Fibroblast of skin of left quadriceps (primary cell): ENCODE data around the gene NUP210.

Source experiments
- DNase-seq, 2 experiments: peaks; one replicate each; pipeline ENCODE4 v3.0.0-alpha.2; 2013; ENCODE audit warnings: low read depth in 2 of 2

NUP210 gene

GRCh38 chr3:13348661-13349396, 71.3 kb downstream of the NUP210 start:
- DNase-seq, result no peak

DNA sequence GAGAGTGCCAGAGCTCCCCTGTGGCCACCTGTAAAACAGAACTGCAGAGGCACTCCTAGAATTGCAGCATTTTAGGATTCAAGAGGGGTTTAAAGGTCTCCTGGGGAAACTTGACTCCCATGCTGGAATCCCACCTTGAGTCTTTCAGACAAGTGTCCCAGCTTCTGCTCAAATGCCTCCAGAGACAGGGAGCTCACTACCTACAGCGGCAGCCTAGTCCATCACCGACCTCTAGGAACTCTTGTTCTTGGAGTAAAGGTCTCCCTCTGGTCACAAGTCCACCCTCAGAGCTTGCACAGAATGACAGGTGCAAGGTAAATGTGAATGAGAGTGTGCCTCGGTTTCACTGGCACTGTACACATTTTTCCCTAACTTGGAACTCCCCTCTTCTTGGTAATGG, 72.0 kb downstream of the NUP210 start:
- DNase-seq, result no peak

DNA sequence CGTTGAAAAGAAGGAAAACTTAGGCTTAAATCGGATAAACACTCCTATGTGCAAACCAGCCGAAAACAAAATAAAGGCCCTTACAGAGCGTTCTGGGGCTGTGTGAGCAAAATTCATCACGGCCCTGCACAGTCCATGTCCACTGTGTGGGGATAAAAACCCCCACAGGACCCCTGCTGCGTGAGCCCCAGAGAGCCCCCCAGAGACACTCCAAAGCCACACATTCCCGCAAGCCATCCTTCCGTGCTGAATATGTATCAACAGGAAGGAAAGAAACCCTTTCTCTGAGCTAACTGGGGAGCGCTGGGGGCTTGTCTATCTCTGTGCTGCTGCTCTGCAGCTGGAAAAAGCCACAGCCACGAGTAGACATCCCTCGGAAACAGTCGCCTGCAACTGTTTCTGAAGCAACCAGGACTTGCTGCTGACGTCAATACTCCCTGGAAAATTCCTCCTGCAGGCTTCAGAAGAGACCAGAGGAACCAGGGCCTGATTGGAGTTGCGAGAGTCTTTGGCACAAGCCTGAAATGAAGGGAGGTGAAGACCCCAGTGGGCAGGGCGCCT, 72.7 kb downstream of the NUP210 start:
- no peak for DNase-seq

GRCh38 chr3:13346481-13347389, 73.4 kb downstream of the NUP210 start:
- no peak for DNase-seq

DNA sequence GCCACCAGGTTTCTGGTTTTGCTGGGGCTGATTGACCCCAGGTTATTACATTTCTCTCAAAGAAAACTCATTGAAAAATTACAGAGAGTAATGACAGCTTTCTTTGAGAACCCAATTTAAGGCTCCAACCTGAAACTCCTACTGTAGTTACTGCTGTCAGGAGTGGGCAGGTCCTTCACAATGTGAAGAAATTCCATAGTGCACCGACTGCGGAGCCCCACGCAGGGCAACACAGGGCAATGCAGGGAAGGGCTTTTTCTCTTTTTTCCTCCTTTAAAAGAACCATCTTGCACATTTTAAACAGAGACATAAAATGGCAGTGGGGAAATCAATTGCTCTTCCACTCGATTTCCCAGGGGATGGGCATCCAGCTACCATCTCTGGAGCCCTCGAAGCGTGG, 74.3 kb downstream of the NUP210 start:
- no peak for DNase-seq

GRCh38 chr3:13345284-13345683, 74.8 kb downstream of the NUP210 start:
- no peak for DNase-seq

DNA sequence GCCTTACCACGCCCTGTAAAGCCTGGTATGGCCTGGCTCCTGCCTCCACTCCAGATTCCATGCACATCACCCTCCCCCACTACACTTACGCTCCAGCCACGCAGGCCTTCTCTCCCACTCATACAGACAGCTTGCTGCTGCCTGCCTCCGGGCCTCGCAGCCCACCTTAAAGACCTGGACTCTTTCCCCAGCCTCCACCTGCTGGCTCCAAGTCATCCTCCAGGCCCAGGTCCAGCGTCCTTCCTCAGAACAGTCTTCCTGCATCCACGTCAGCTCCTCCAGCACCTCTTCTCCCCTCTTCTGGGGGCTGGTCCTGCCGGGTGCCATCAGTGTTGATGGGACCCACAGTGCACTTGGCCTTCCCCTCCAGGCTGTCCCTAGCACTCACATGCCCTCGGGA, 75.5 kb downstream of the NUP210 start:
- no peak for DNase-seq

- no peak for DNase-seq
Measured at GRCh38 chr3:13343601-13344000, 76.5 kb downstream of the NUP210 start.

GRCh38 chr3:13341229-13341905, 78.8 kb downstream of the NUP210 start:
- DNase-seq, result no peak

GRCh38 chr3:13339833-13340232, 80.3 kb downstream of the NUP210 start:
- no peak for DNase-seq

DNA sequence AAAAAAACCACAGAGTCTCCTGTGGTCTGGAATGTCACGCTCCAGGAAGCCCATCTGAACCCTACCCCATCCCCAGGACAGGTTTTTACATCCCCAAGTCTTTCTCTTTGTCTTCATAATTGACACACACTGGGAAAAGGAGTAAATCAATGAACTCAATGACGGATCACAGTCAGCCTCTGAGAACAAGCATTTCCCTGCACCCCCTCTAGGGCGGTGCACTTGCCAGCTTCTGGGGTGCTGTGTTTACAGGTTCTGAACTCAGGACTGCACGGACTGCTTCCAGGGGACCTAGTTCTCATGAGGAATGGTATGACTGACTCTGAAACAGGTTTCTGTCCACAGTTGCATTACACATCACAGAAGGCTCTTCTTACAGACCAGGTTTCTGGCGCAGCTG, 81.1 kb downstream of the NUP210 start:
- no peak for DNase-seq

DNA sequence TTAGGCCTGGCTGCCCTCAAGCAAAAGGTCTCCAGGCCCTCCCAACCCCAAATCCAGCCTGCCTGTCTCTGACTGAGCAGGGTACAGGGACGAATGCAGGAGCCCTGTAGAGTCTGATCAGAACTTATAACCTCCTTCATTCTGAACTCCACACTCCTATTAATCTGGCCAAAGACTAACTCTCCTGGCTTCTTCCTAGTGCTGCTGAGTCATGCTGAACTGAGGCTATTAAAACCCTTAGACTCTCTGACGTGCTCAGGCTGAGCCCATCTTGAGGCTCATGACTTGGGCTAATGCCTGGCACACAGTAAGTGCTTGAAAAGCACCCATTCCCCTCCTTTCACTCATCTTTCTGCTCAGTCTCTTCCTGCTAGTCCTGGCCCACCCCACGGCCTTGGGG, 81.9 kb downstream of the NUP210 start:
- no peak for DNase-seq

- no peak for DNase-seq
Measured at GRCh38 chr3:13336592-13336991, 83.5 kb downstream of the NUP210 start.

GRCh38 chr3:13335503-13335902, 84.6 kb downstream of the NUP210 start:
- DNase-seq, result no peak

DNA sequence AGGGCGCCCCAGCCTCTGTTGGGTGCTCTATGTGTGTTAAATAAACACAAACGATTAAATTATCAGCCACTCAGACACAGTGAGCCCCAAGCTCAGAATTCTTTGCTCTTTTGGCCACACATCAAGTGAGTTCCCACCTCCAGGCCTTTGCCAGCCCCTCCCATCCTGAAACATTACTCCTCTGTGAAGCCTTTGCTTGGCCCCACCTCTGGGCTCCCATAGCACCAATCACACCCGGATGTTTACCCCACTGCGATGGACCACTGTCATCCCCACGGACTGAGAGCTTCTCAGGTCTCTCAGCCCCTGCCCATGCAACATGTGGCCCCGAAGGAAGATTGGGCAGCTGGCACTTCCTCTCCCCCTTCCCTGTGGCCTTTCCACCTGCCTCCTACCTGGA, 85.1 kb downstream of the NUP210 start:
- no peak for DNase-seq

GRCh38 chr3:13333236-13333897, 86.8 kb downstream of the NUP210 start:
- no peak for DNase-seq

DNA sequence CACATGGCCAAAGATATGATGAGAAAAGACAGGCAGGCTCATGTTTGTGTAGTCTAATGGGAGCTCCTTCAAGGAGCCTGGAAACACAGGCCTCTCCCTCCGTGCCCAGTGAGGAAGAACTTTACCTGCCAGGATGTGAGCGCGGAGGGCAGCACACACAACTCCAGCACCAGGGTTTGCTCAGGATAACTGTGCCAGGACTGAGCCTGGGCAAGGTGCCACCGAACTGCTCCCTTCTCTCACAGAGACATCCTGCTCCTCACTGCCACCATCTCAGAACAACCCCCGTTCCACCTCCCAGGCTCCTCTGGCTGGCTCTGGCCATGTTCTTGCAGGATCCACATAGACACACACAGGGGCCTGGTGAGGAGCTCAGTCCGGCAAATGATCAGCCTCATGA, 87.4 kb downstream of the NUP210 start:
- no peak for DNase-seq

- DNase-seq, result no peak
Measured at GRCh38 chr3:13332158-13332557, 88.0 kb downstream of the NUP210 start.

DNA sequence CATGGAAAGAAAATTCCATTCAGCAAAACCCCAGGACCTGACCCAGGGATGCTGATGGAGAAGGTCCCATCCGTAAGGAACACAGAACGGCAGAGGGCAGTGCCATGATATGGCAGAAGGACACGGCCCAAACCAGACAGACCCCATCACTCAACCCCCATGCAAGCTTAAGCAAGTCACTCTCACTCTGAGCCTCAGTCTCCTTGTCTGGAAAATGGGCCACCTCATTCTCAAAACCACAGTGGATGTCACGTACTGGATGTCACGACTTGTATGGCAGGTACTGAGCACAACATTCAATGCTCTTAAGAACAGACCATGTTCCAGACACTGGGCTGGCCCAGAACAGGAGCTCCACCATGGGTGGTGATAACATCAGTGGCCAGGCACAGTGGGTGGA, 90.4 kb downstream of the NUP210 start:
- DNase-seq, result no peak

- DNase-seq, result no peak
Measured at GRCh38 chr3:13325892-13326443, 94.2 kb downstream of the NUP210 start.

DNA sequence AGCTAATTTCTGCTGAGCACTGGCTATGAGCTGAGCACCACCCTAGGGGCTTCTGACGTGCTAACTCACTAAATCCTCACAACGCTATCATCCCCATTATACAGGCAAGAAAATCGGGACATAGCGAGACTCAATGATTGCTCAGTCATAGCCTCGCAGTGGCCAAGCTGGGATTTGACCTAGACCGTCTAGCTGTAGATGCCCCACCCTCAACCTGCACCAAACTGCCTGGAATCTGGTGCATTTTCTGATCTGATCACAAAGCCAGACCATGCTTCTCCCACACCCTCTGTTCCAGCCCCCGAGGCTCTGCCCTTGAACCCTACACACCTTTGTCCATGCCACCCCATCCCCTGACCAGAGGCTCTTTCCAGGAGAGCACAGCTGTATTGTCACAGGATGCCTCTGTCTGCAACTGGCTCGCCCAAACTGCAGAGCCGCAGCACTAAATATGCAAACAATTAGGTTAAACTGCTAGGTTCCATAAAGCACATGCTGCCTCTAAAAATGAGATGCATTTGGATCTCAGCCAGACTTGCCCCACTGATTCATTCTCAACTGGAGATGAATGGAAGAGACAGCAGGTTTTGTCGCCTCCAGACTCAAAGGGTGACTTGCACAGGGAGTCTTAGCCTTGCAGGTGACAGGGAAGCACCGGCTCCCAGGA, 95.2 kb downstream of the NUP210 start:
- DNase-seq, result no peak
